A673 (cell line): Measurements from ENCODE around the gene NFATC4.

Experiments used
- CTCF ChIP-seq: fragments of 300-800, 200-600 bp; sonication (generic); conservative IDR thresholded peaks from 2 replicates; pipeline ENCODE4 v1.5.1; 2017; ENCODE audit warnings: low read depth, mild to moderate bottlenecking, antibody characterized with exemption, low read length, moderate library complexity, mixed read lengths
- EZH2 ChIP-seq: fragments of 200-600 bp; sonication (generic); IDR thresholded peaks from 2 replicates; pipeline ENCODE4 v1.6.1; 2017; ENCODE audit warnings: borderline replicate concordance, low read depth, mild to moderate bottlenecking, mixed read lengths, antibody characterized with exemption, low read length; ENCODE audit not compliant: poor library complexity, severe bottlenecking

DNA sequence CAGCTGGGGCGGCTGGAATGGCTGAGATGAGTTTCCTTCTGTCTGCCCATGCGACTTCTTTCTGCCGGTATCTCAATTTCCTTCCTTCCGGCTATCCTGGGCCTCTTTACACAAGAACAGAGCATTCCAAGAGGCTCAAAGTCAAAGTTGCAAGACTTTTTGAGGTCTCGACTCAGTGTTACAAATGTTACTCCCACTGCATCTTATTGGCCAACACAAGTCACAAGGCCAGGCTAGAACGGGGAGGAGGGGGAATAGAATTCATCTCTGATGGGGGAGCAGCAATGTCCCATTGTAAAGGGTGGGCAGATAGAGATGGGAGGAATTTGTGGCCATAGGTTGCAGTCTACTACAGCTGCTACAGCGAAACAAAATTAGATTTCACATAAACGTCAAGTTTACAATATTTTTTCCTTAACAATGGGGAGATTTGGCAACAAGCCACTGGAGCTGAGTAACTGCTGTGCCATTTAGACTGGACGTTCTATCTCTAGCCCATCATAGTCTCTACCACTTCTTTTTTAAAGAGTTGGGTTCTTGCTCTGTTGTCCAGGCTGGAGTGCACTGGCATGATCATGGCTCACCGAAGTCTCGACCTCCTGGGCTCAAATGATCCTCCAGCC lies 21.4 kb downstream of the NFATC4 start:
- no peak for TF ChIP-seq EZH2
- TF ChIP-seq CTCF = no peak
